HG02642 (cell line): ENCODE results near the gene SYT8.

Source experiments
- ATAC-seq: cut with Tn5 transposase; IDR thresholded peaks from one replicate; pipeline ENCODE4 v1.9.1; 2021; ENCODE audit warnings: mild to moderate bottlenecking; ENCODE audit not compliant: unreplicated experiment, poor library complexity

The SYT8 gene

DNA sequence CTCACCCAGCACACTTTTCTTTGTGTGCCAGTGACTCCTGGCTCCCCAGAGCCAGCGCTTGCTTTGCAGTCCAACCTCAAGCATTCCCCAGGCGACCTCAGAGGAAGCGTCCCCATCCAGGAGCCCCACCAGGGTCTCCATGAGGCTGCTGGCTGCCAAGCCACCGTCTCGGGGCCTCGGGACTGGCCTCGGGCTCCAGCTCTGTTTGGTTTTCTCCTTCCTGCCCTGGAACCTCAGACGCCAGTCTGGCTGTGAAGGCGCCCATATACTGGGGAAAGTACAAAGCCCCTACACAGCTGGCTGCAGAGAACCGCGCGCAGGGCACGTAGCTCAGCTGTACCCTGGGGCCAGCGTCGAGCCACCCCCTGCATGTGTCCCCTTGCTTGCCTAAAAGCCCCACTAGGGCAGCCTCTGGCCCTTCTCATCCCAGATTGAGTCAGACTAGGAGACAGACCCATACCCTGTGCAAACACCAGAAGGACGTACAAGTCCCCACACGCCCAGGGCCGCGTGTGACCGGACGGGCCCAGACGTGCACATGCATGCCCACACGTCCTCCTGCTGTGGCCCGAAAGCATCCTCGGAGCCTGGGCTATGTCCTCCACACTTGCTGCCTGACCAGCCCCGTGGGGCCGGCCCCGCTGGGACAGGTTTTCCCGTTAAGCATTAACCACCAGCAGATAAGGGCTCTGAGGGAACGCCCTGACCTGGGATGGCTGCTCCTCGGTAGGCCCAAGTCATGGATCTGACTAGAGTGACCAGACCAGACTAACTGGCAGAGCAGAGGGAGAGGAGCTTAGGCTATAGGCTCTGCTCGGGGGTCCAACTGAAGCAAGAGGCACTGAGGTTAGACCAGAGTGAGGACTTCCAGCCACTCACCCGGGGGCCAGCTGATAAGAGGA is 4.2 kb upstream of the SYT8 start:
- ATAC-seq: no peak

DNA sequence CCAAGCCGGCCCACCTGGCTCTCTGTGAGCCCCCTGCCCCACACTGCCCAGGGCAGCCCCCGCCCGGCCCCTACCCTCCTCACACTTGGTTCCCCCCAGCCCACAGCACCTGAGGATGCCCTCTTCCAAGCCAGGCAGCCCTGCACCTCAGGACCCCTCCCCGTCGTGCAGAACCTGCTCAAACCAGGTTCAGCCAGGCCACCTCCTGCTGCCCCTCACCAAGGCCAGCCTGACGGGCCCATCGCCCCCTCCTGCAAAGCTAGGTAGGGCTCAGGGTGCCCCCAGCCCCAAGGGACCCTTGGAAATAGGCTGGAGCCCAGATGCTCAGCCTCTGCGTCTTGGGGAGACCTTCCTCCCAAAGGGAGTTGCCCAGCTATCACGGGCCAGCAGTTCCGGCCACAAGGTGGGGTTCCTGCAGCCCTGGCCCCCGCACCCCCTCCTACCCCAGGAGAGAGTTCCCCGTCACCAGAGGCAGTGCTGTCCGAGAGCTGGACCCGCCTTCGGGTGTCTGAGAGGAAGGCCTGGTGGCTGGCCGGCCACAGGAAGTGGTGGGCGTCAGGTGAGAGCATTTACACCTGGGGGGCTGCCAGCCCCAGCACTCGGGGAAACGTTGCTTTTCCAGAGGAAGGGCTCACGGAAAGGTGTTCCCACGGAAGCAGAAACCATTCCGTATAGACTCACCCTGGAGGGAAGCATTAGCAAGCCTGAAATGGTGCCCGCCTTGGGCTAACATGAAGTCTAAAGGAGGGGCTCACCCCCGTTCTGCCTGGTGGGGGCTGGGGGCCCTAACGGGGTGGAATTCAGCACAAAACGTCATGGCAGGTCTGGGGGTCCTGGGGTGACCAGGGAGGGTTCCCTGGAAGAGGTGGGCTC is 3.2 kb upstream of the SYT8 start:
- no peak for ATAC-seq

DNA sequence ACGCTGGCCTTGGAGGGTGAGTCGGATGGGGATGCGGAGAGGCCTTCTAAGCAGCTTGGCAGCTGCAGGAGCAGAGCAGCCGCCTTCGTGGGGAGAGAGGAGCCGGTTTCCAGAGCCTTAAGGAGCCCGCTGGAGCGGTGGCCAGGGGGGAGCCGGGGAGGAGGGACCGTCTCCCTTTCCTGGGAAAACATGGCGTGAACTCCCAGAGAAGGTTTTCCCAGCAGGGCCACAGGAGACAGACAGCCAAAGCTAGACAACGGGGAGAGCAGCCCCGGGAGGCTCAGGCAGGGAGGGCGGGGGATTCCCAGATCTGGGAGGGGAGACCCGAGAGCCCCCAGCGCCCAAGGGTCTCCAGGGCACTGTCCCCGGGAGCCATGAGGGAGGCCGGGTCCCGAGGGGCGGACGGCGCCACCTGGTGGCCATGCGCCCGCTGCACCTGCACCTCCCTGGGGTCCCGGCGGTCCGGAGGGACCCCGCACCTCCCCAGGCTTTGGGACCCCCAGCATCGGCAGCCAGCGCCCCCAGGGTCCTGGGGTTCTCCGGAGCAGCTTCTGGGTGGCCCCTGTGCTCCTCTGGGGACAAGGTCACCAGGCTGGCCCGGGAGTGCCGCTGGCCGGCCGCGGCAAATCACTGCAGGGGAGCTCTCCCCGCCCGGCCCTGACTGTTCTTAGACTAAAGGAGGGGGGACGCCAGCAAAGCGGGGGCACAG is 2.4 kb upstream of the SYT8 start:
- no peak for ATAC-seq

DNA sequence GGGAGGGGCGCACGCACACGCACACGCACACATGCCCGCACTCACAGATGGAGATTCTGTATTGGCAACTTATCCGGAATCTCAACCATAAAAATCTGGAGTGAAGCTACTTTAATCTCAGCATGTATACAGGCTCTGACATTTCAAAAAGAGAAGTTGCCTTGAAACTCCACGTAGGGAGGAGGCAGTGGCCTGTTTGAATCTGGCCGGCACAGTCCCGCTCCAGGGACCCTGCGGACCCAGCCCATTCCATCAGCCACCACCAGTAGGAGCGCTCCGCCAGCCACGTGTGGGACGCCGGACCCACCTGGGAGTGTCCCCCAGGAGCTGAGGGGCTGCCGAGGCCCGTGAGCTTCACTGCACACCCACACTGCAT is 1.9 kb upstream of the SYT8 start:
- no peak for ATAC-seq

DNA sequence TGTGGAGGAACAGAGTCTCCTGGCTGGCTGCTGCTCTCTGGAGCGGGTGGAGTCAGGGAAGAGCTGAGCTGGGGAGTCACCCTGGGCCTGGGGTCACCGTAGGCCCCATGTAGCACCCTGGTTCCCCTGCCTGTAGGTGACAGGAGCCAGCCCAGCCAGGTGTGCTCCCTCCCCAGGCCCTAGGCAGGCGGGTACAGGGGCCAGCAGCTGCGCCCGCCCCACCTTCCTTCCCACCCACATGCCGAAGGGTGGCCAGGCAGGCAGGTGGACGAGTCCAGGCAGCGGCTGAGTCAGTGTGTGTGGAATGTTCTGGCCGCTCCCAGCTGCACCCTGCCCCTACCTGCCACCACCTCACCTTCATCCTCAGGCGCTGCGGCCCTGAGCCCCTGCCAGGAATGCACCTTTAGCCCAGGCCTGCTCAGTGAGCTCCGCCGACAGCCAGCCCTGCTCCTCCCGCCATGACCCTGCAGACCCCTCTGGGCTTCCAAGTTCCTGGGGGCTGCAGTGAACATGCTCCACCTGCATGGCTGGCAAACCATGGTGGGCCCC is 654 bp upstream of the SYT8 start:
- no peak for ATAC-seq

DNA sequence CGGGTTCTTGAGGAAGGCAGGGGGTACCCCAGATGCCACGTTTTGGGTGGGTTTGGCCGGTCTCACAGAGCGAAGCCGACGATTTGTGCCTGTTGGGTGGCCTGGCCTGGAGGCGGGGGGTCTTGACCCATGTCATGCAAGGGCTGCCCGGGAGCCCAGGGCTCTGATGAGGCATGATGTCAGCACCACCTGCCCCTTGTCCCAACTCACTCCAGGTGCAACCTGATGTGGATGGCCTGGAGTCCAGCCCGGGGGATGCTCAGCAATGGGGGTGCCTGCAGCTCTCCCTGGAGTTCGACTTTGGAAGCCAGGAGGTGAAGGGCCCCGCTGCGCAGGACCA is 851 bp downstream of the SYT8 start:
- ATAC-seq: no peak

DNA sequence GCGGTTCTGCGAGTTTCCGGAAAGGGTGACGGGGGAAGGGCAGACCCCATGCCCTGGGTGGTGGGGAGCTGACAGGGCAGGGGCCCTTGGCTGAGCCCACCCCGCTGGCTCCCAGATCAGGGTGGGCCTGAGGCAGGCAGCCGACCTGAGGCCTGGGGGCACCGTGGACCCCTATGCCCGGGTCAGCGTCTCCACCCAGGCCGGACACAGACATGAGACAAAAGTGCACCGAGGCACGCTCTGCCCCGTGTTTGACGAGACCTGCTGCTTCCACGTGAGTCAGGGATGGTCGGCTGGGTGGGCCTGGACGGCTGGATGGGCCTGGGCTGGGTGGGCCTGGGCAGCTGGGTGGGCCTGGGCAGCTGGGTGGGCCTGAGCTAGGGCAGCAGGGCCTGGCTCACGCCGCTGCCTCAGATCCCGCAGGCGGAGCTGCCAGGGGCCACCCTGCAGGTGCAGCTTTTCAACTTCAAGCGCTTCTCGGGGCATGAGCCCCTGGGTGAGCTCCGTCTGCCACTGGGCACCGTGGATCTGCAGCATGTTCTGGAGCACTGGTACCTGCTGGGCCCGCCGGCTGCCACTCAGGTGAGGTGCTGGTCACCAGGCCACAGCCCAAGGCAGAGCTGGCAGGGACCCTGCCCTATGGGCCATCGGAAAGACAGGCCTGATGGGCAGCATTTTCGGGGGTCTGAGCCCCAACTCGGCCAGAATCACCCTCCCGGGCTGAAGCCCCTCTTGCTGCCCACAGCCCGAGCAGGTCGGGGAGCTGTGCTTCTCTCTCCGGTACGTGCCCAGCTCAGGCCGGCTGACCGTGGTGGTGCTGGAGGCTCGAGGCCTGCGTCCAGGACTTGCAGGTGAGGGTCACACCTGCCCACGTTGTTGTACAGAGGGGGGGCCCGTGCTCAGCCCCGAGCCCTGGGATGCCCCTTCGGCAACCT is 1.5 kb downstream of the SYT8 start:
- no peak for ATAC-seq

DNA sequence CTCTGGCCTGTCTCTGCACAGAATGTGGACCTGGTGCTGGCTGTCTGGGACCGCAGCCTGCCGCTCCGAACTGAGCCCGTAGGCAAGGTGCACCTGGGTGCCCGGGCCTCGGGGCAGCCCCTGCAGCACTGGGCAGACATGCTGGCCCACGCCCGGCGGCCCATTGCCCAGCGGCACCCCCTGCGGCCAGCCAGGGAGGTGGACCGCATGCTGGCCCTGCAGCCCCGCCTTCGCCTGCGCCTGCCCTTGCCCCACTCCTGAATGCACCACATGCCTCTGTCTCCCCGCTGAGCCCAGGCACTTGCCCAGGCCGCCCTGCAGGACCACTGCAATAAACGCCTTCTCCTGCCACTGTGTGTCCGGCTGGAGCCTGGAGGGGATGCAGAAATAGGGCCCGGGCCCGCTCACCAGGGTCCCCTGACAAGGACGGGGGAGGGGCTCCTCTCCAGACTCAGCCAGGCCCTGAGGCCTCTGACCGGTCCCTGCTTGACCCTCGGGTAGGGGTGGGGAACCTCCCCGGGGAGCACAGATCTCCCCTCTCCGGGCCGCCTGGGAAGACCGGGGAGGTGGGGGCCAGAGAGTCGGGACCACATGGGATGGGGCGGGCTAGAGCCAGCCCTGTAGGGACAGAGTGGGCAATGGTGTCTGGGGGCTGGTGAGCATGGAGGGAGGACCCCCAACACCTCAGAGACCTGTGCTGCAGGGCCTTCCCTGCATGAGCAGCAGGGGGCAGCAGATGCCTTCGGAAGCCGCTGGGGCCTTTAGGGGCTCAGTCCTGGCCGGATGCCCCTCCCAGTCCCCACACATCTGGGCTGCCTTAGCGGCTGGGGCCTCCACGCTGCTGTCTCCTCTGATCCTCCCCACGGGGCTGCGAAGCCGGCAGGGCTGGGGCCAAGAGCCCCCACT is 2.6 kb downstream of the SYT8 start:
- ATAC-seq: peak; percentile 51

DNA sequence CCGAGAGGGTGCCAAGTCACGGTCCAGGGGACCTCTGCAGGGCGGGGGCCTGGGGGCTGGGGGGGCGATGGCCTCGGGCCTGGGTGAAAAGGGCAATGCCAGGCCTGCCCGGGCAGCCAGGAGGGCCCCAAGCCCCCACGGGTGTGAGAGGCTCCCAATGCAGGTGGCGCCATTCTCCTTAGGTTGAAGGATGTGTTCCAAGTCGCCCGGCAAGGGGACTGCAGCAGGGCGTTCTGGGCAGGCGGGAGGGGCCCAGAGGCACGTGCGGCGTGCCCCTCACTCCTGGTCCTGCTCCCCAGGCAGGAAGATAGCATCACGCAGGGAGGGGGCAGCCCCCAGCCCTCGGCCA is 3.3 kb downstream of the SYT8 start:
- peak; percentile 1 for ATAC-seq

DNA sequence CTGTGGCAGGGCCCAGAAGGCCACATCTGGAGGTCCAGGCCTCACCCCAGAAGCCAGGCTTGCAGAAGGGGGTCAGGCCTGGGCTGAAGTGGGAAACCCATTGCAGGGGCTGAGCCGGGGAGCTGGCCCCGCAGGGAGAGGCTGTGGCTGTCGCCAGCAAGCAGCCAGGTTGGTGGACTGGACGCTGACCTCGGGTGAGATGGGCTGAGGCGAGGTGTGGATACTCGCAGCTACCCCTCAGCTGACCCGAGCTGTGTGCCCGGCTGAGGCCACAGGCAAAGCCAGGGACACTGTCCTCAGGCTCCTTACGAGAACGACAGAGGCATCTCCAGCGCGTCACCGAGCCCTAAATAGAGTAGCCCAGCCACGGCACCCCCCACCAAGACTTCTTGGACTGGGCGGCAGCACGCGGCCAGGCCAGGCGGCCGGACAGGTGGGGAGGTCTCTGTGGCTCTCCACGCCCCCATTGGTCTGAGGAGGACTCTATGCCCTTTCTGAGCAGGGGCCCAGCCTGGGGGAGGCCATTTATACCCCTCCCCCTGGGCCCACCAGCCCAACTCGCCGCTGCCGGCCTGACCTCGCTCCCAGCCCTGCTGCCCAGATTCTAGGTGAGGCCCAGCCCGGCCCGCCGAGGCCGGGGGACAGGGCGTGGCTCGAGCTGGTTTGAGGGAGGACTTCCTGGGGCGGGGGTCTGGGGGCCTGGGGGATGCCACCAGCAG is 3.8 kb downstream of the SYT8 start, which contains the start of gene TNNI2:
TNNI2 (plus strand) TSS at position 556 of the 719 bp plus-strand sequence. CDS start 716 bp downstream, outside the sequence.
- ATAC-seq: no peak

DNA sequence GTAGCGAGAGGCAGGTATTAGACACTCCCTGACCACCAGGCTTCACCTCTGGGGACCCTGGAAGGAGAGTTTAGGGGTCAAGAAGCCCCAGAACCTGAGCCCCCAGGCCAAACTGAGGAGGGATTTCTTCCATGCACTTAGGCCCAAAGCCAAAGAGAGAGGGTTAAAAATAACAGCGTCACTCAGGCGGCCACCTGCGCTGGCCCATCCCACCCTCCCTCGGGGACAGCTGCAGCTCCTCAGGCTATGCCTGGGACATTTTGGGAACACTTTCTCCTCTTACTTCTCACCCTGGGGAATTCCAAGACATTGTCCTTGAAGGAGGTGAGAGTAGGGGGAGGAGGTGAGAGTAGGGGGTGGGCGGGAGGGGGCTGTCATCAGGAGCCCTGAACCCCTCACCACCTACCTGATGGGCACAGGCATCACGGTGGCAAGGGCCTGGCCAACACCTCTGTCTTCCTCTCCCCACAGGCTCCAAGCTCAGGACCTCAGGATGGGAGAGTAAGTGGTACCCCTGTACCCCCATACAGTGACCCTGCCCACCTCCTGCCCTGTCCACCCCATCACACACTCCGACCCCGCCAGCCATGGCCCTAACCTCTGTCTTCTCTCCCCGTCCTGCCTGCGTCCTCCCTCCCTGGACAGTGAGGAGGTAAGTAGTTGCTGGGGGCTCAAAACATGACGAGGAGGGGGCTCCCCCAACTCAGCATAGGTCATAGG is 4.6 kb downstream of the SYT8 start:
- ATAC-seq: no peak

DNA sequence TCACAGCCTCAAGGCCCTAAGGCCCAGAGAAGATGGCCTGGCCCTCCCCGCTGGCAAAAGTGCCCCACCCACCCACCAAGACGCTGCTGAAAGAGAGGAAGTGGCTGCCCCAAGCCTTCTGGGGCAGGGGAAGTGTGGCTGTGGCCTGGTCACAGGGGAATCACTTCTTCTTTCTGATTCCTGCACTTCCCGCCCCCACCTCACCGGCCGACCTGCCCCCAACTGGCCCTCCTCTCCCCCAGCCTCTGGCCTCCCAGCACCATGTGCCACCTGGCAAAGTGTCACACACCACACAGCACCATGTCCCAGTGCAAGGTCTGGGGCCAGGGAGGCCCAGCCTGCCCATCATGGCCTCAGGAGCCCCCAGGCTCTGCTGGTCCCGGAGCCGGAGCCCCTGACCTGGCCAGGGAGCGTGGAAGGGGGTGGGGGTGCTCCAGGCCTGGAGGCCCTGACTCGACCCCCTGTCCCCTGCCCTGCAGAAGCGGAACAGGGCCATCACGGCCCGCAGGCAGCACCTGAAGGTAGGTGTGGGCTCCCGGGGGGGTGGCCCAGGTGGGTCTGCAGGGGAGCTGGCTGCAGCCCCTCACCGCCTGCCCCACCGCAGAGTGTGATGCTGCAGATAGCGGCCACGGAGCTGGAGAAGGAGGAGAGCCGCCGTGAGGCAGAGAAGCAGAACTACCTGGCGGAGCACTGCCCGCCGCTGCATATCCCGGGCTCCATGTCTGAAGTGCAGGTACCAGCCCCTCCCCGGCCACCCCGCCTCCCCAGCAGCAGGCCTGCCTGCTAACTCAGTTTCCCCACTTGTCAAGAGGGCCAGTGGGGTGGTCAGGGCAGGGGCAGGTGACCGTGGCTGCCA is 5.4 kb downstream of the SYT8 start:
- no peak for ATAC-seq

DNA sequence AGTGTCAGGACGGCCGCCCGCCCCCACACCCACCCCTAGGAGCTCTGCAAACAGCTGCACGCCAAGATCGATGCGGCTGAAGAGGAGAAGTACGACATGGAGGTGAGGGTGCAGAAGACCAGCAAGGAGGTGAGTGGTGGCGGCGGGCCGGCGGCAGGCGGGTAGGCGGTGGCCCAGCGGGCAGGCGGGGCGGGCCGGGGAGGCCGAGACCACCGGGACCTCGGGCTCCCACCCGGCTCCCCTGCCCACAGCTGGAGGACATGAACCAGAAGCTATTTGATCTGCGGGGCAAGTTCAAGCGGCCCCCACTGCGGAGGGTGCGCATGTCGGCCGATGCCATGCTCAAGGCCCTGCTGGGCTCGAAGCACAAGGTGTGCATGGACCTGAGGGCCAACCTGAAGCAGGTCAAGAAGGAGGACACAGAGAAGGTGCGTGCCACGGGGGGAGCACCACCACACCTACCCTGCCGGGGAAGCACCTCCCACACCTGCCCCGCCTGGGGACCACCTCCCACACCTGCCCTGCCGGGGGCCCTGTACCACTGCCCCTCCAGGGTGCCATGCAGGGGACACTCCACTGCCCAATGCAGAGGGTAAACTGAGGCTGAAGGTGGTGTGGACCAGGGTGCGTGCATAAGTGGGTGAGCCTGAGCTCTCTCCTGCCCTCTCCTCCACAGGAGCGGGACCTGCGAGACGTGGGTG is 6.1 kb downstream of the SYT8 start:
- ATAC-seq: no peak

DNA sequence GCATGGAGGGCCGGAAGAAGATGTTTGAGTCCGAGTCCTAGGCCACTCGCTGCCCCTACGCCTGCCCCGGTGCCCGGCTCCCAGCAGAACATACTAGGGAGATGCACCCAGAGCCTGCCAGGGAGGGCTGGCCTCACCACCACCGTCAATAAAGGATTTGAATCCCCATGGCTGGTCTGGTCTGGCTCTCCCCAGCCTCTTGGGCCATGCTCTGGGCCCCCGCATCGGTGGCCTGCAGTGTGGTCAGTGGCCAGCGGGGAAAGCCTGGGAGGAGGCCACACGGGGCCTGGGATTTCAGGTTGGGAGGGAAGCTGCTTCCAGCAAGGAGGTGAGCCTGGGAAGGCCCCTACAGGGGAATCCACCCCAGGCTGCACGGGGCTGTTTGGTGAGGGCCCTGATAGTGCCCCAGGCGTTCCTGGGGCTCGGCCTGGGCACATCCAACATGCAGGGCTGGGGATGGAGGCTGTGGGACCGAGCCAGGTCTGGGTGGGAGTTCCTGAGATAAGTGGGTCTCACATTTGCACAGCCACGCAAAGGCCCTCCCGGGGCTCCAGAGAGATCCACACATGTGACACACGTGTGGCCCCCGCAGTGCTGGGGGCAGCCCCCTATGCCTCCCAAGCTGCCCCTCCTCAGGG is 6.8 kb downstream of the SYT8 start:
- ATAC-seq: no peak
